G401 (cell line): ENCODE results near the gene ZAR1L. TPM values are rescaled to one million over a fixed set of nuclear protein-coding genes. Genes with fewer than 3 reads are reported as not detected.

Source experiments
- DNase-seq: peaks from one replicate; pipeline ENCODE4 v3.0.0-alpha.2; 2015; ENCODE audit warnings: low spot score
- in situ Hi-C: cut with HindIII; loops from 2 replicates; pipeline ENCODE4 v1.10.0; 2016; ENCODE audit warnings: low sequenced_read_pairs, mixed read lengths
- total RNA-seq: library from RNA; depleted of rRNA; stranded (reverse); fragments of >200 nt; shearing (Covaris generic); gene quantifications from 2 replicates; pipeline ENCODE4 v1.2.3, GENCODE V29; 2014; rRNA removed

The ZAR1L gene
- total RNA-seq, 1 experiment from 2014 or later, result not detected

DNA sequence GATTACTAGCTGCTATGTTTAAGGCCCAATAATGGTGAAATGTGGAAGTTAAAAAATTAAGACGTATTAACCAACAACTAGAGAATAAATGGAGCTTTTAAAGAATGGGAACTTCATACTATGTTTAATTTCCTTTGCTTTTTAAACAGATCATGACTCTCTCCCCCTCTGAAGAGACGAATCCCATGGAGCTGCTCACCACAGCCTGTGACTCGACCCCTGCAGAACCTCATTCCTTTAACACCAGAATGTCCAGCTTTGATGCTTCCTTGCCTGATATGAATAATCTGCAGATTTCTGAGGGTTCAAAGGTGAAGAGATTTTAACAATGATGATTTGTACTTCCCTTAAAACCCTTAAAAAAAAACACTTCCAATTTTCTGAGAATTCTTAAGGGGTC lies 53.0 kb downstream of the ZAR1L start:
- no peak for DNase-seq
- in situ Hi-C loops, result no loop called here

DNA sequence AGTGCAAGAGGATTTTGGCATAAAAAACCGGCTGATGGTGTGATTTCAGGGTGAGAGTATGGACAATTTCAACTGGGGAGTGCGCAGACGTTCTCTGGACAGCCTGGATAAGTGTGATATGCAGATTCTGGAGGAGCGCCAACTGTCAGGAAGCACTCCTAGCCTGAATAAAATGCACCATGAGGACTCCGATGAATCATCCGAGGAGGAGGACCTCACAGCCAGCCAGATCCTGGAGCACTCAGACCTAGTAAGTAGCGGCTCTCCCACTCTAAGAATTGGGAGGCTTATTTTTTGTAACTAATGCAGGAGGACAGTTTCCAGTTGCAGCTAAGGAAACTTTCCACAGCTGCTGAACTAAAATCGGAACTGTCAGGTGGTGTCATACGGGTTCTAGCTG lies 53.6 kb downstream of the ZAR1L start:
- DNase-seq, result peak; percentile 75
- in situ Hi-C loops, result no loop called here

DNA sequence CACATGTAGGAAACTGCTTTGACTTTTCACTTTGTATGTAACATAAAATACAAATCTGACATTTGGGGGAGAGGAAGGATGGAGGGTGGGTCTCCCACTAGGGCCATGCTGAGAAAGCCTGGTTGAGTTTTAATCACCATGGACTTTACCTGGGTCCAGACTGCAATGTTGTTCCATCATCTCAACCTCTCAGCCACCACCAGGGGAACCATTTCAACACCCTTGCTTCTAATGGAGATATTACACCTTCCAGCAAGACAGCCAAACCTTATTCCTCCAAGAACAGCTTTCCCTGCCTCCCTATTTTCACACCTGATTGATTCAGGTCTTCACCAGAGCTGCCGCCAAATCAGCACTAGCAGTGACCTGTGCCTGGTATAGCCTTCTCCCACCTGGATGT lies 56.0 kb downstream of the ZAR1L start:
- DNase-seq, result no peak
- in situ Hi-C loops, result no loop called here

DNA sequence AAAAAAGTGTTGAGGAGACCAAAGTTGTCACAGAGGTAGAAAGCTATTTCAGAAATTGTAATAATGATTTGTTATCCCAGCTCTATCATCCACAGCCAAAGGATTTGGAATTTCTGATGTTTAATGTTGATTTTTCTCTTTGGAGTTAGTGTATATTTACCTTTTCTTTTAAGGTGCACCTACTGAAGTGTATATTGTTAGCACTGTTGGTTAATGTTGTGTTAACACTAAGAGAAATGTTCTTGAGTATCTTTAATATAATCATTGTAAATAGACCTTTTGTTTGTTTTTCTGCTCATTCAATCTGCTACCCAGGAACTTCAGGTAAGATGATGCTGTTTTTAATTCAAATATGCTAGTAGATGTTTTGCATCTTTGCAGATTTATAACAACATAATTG lies 57.5 kb downstream of the ZAR1L start:
- in situ Hi-C loops, result no loop called here
- no peak for DNase-seq

DNA sequence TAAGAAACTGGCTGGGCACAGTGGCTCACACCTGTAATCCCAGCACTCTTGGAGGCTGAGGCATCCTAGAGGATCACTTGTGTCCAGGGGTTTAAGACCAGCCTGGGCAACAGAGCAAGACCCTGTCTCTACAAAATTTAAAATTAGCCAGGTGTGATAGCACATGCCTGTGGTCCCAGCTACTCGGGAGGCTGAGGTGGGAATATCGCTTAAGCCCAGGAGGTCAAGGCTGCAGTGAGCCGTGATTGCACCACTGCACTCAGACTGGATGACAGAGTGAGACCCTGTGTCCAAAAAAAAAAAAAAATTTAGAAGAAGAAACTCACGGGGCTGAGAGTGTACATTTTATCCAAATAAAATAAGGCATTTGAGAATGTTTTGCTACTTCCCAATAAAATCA lies 58.9 kb downstream of the ZAR1L start:
- in situ Hi-C loops, result no loop called here
- no peak for DNase-seq

DNA sequence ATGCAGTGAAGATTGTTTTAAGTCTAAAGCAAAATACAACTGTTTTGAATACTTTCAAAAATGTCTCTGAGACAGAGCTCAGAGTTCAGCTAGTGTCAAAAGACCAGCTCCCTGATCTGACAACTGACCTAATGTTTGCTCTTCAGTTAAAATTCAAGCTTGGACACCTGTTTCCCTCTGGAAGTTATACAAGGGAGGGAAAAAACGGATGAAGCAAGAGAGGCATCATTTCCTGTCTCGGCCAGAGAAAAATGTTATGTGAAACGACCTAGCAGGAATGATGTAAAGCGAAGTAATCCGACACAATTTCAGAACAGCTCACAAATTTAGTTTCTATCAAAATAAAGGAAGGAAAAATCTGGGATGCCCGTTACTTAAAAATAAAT lies 59.4 kb downstream of the ZAR1L start:
- in situ Hi-C loops, result no loop called here
- no peak for DNase-seq

DNA sequence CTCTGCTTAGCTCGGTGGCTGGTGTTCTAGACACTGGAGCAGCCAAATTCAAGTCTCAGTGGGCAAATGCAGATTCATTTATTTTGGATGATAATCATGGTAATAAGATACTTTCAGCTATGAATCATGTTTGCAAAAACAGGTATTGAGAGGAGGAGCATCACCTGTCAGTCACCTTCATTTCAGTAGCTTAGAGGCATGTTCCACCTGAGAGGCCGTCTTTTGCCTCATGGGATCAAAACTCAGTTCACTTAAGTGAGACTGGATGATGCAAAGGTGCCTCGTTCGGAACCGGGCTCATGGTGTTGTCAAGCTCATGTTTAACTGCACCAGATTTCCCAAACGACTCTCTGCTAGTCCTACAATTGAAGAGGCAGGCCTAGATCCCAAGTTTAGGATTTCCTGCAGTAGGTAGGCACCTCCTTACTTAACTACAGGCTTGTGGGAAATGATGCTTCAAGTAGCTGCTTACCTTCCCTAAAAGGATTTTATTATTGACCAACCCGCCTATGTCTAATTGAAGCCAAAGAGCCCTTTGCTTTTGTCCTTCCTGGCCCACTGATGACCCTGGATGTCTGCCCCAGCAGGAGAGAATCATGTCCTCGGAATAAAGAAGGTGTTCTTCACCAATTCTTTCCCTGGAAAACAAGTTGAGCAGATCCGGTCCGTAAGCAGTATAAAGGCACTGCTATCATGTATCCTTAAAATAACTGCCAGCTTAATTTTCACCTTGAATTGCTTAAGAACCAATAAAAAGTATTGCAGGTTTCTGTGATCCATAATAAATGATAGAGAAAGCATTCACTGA lies 60.0 kb downstream of the ZAR1L start:
- in situ Hi-C loops, result no loop called here

DNA sequence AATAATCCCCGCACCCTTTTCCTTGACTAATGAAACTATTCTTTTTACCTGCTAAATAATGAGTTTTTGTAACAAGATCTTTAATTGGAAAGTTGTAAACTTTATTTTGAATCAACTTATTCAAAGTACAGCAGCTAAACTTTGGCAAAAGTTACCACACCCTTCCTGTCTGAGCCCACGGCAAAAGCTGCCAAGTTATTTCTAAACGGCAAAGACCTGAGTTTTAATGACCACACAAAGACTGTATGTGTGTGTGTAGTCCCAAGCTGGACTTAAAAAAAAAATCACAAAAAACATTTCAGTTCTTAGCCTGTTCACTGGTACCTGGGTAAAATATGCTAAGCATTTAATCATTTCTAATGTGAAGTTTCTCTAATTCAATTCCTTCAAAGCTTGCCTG lies 60.7 kb downstream of the ZAR1L start:
- in situ Hi-C loops, result no loop called here
- no peak for DNase-seq

More for the DNA sequence above, 60.0 kb downstream of the ZAR1L start:
- DNase-seq, result no peak

DNA sequence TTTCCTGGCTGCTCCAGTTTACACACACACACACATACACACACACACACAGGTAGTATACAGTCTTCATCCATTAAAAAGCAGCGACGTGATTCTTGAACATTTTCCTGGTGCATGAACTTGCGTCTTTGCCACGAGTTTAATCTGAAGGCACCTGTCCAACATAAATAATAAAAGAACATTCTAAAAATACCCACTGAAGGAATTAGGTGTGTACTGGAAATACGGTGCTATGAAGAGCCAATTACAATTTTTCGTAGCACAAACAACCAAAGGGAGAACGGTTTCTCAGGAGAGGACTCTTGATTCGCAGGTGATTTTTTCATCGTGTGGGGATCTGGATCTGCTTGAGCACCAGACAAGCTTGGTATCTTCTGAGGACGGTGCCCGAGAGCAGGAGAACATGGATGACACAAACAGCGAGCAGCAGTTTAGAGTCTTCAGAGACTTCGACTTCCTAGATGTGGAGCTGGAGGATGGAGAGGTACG lies 61.2 kb downstream of the ZAR1L start:
- in situ Hi-C loops, result no loop called here
- DNase-seq, result no peak

Other genes starting within 250 kb of the ZAR1L start
- 4.2 and 15.5 TPM in 2 replicates for gene BRCA2, start 145 bp upstream of the ZAR1L start, total RNA-seq
- 0.47 and 0.80 TPM in 2 replicates for gene N4BP2L1, start 112.8 kb upstream of the ZAR1L start, total RNA-seq
- 54.3 and 72.8 TPM in 2 replicates for gene N4BP2L2, start 223.4 kb upstream of the ZAR1L start, total RNA-seq